Stimulated activated CD4-positive, alpha-beta T cell treated with anti-CD3 and anti-CD28 coated beads, Interleukin-12 subunit alpha, Interleukin-12 subunit beta, amount 100 ng/mL, for 24 hours (primary cell): ENCODE measurements around the gene ITGA6.
A peak's percentile ranks its signal among the peaks of the same experiment; 100 is the strongest.

ENCODE experiments used
- DNase-seq, 2 experiments: peaks; one replicate each; pipeline ENCODE4 v3.0.0-alpha.2; 2020; ENCODE audit warnings: low read depth in 2 of 2

Gene ITGA6

GRCh38 chr2:172440795-172441194 lies 13.4 kb downstream of the ITGA6 start:
- no peak for DNase-seq

- DNase-seq: peak; percentile 49
These were observed 14.9 kb downstream of the ITGA6 start for GRCh38 chr2:172442072-172442895.

GRCh38 chr2:172445851-172446250 lies 18.5 kb downstream of the ITGA6 start:
- no peak for DNase-seq

GRCh38 chr2:172446474-172447063 lies 19.2 kb downstream of the ITGA6 start:
- DNase-seq: no peak

DNA sequence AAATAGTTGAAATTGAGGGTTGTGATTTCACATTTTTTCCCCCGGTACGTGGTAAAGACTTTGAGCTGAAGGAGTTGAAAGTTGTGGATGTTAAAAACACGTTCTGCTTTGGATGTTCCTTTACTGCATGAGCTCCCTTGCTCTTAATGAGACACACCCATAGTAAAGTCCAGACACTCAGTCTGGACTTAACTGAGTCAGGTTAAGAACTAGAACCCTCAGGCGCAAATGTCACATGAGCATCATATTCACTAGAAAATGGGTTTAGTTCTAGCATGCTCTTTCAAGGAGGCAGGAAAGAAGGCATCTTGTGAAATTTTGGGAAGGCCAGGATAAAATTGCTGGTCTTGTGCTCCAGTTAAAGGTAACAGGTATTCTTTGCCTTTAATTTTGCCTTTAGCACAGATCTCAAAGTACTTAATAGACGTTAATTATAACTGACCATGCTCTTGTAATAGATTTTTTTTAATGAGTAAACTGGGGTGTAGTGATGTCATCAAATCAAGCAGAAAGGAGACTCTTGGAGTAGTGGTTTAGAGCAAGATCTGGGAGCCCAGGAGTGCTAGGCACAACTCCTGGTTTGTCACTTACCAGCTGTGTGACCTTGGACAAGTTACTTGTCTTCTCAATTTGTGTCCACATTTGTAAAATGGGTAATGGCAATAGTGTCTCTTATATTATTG lies 20.6 kb downstream of the ITGA6 start:
- no peak for DNase-seq

DNA sequence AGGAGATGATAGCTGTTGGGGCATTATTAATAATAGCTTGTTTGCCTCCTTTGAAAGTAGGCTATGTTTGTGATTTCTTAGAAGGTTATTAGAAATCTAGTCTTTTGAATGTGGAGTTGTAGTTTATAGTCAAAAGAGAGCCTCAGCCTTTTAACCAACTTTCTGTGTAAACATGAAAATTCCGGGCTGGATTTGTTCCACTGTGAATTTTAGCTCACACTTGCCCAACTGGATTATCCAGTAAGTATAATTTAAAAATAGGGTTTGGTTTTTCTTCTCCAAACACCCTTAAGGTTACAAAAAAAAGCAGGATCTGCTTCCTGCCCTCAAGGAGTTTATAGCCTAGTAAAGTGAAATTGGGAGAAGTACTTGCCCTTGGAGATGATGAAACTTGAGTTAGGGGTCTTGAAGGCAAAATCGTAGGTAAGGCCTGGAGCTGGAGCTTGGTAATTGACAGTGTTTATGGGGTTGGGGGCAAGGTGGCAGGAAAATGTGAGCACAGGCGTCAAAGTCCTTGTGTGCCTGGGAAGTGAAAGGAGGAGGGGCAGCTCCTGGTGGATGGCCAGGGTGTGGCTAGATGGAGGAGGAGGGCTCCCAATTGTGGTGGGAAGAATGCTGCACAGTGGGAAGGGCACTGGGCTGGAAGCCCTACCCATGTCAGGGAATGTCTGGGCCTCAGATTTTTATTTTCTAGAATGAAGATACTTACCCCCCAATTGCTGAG lies 21.3 kb downstream of the ITGA6 start:
- DNase-seq: no peak

GRCh38 chr2:172449911-172450550 lies 22.6 kb downstream of the ITGA6 start:
- no peak for DNase-seq

GRCh38 chr2:172451923-172452322 lies 24.5 kb downstream of the ITGA6 start:
- DNase-seq: no peak

DNA sequence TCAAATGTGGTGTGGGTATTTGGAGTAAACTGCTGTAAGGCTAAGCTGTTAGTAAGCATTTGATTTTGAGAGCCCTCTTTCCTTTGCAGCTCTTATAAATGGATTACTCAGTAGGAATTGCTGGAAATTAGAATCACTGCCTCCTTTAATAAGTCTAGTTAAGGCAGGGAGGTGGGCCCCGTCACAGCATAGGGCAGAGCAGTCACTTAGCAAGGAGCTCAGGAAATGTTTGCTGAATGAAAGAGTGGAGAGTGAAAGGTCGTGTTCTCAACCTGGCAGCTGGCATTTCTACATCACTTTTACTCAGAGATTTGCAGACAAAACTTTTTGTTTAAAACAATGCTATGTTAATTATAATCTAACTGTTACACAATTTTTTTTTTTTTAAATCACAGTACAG lies 25.5 kb downstream of the ITGA6 start:
- no peak for DNase-seq

DNA sequence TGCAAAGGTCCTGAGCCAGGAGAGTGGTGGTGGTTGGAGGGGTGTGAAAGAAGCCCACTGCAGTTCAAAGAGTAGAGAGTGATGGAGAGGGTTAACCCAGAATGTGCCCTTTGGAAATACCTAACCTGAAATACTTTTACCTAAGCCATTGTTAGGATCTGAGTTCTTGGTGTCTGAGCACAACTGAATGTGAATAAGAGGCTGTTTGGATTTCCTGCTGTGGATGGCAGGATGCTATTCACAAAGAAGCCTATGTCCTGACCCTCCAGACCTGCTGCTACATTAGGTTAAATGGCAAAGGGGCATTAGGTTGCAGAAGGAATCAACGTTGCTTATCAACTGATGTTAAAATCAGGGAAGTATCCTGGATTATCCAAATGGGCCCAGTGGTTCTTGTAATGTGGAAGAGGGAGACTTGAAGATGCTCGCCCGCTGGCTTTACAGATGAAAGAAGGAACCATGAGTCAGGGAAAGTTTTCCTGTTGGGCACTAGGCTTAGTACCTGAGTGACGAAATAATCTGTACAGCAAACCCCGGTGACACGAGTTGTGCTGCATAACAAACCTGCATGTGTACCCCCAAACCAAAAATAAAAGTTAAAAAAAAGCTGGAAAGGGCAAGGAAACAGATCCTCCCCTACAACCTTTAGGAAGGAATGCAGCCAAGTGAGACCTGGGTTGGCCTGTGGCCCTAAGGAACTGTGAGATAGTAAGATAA lies 27.2 kb downstream of the ITGA6 start:
- DNase-seq: no peak

GRCh38 chr2:172455121-172455515 lies 27.7 kb downstream of the ITGA6 start:
- no peak for DNase-seq

- no peak for DNase-seq
These were observed 28.6 kb downstream of the ITGA6 start for GRCh38 chr2:172456002-172456401.

- no peak for DNase-seq
These were observed 30.1 kb downstream of the ITGA6 start for GRCh38 chr2:172457536-172457935.

GRCh38 chr2:172458561-172459124 lies 31.3 kb downstream of the ITGA6 start:
- DNase-seq: no peak

DNA sequence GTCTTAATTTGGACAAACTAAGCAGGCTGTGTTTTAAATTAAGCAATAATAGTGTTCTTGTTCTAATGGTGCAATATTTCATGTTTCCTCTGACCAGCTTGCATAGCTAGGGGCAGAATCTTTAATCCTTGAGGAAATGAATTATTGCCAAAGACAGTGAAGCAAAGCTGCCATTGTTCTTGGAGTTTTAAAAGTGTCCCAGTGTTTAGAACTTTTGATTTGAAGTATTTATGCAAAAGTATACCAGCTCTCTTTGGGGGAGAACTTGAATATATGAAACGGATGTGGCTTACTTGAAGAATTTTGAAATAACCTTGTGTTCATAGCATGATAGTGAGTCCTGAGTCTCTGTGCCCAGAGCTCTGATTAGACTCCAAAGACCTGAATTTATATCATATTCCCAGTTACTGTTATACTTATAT lies 33.4 kb downstream of the ITGA6 start:
- no peak for DNase-seq

- peak; percentile 50 to 64 for DNase-seq
These were observed 34.4 kb downstream of the ITGA6 start for GRCh38 chr2:172461591-172462372.

- no peak for DNase-seq
These were observed 35.0 kb downstream of the ITGA6 start for GRCh38 chr2:172462373-172462848.

- no peak for DNase-seq
These were observed 35.5 kb downstream of the ITGA6 start for GRCh38 chr2:172462849-172463381.

DNA sequence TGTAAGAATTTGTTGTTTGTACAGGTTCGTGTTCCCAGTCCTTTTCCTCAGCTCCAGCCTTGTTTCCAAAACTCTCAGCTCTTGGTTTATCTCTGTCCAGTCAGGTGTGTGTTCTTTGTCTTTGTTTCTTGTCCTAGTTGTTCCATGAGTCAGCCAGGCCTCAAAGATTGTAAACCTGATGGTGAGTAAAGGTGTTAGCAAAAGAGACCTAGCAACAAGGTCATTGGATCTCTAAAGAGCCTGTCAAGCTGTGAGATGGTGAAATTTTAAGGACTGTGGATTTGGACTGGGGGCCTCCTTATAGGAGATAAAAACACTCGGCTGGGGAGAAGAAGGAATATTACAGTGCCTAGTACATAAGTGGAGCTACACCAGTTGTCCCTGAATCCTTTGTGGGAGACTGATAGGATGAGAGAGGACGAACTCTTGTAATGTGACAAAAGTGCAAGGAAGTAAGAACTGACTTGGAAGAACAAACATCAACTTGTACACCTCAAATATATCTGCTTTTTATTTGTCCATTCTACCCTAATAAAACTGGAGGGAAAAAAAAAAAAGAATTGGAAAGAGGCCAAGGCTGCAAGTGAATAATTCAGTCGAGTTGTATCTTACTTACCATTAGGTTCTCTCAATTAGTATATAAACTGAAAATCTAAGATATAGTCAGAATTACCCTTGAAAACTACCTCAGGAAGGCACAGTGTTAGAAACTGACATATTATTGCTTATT lies 37.2 kb downstream of the ITGA6 start:
- DNase-seq: no peak
